Endothelial cell of umbilical vein (primary cell): ENCODE results near the gene VSTM4. TPM values are rescaled to one million over a fixed set of nuclear protein-coding genes. Genes with fewer than 3 reads are reported as not detected.

Experiments used
- BruUV-seq: library from RNA; stranded (reverse); fragments of 400-500 nt; replicated peaks from 2 replicates; lab custom pipeline; 2021; lab: Mats Ljungman, UMichigan
- CTCF ChIA-PET: fragments of 300-600, 350-600 bp; sonication (Branson Sonifier 250); formaldehyde crosslinking; loops from one replicate; lab custom pipeline; 2021; ENCODE audit warnings: antibody characterized with exemption, inconsistent platforms; lab: Charles Lee
- POLR2A ChIA-PET: fragments of 300-600, 350-600 bp; sonication (Branson Sonifier 250); formaldehyde crosslinking; loops from one replicate; lab custom pipeline; 2021; ENCODE audit warnings: antibody characterized with exemption, inconsistent platforms; lab: Charles Lee
- DNase-seq: peaks from one replicate; pipeline ENCODE4 v3.0.0-alpha.2; 2011; ENCODE audit warnings: low read depth, low spot score
- FAIRE-seq: peaks from 2 replicates; lab custom pipeline; 2011; peaks lifted over from hg19 to GRCh38; lab: Jason Lieb, UNC
- H2AFZ ChIP-seq: 2 replicates; pipeline ENCODE4 v1.6.0; 2012; ENCODE audit warnings: low read depth, low read length, control low read depth, inconsistent platforms
- H3K27ac ChIP-seq: 2 replicates; pipeline ENCODE4 v1.5.1; 2011; ENCODE audit warnings: low read depth, mild to moderate bottlenecking, control low read depth, low read length, moderate library complexity; ENCODE audit not compliant: insufficient read depth
- H3K27me3 ChIP-seq, 2 experiments: 2 replicates each; pipeline versions ENCODE4 v1.6.0 to v1.6.1; 2011; ENCODE audit warnings: low read length in 2 of 2, mixed read lengths in 1 of 2; ENCODE audit not compliant: control insufficient read depth in 2 of 2, insufficient read depth in 2 of 2
- H3K36me3 ChIP-seq, 2 experiments: 2 replicates in 1 of 2; 3 replicates in 1 of 2; pipeline ENCODE4 v1.5.1; 2011; ENCODE audit warnings: low read length in 2 of 2, mild to moderate bottlenecking in 1 of 2, moderate library complexity in 1 of 2; ENCODE audit not compliant: control insufficient read depth in 2 of 2, insufficient read depth in 2 of 2; ENCODE audit errors: extremely low read depth in 1 of 2
- H3K4me1 ChIP-seq: 3 replicates; pipeline ENCODE4 v1.5.1; 2011; ENCODE audit warnings: mild to moderate bottlenecking, low read length; ENCODE audit not compliant: control insufficient read depth, insufficient read depth; ENCODE audit errors: extremely low read depth
- H3K4me2 ChIP-seq: 2 replicates; pipeline ENCODE4 v1.6.1; 2011; ENCODE audit warnings: low read length, control low read depth, mixed read lengths; ENCODE audit not compliant: insufficient read depth
- H3K4me3 ChIP-seq, 3 experiments: fragments of 200-600 bp in 1 of 3; sonication (generic), shearing (Covaris generic) in 1 of 3; replicated peaks in 1 of 3; 2 replicates each; pipeline ENCODE4 v1.5.1; 2011 to 2016; ENCODE audit warnings: control low read depth in 3 of 3, low read length in 3 of 3, mild to moderate bottlenecking in 2 of 3, inconsistent platforms in 1 of 3, low read depth in 1 of 3, moderate library complexity in 1 of 3; ENCODE audit not compliant: insufficient read depth in 1 of 3
- H3K79me2 ChIP-seq: 2 replicates; pipeline ENCODE4 v1.6.0; 2012; ENCODE audit warnings: low read length, inconsistent platforms; ENCODE audit not compliant: control insufficient read depth, insufficient read depth
- H3K9ac ChIP-seq: replicated peaks from 2 replicates; pipeline ENCODE3; 2011; ENCODE audit warnings: low read length, control low read depth; ENCODE audit not compliant: insufficient read depth; ENCODE audit errors: extremely low read depth
- H3K9me1 ChIP-seq: replicated peaks from 3 replicates; pipeline ENCODE4 v1.6.0; 2011; ENCODE audit warnings: mild to moderate bottlenecking, low read length; ENCODE audit not compliant: control insufficient read depth, insufficient read depth; ENCODE audit errors: extremely low read depth
- H3K9me3 ChIP-seq: replicated peaks from 2 replicates; pipeline ENCODE4 v1.5.1; 2012; ENCODE audit warnings: low read length, inconsistent platforms; ENCODE audit not compliant: control insufficient read depth, insufficient read depth
- H4K20me1 ChIP-seq: replicated peaks from 2 replicates; pipeline ENCODE3; 2011; ENCODE audit warnings: mild to moderate bottlenecking, low read length; ENCODE audit not compliant: control insufficient read depth, insufficient read depth; ENCODE audit errors: extremely low read depth
- CTCF ChIP-seq, 2 donors: IDR thresholded peaks; 1 replicate in 1 of 2; 2 replicates in 1 of 2; pipeline ENCODE4 v1.5.1; 2011; ENCODE audit warnings: low read length in 2 of 2, mild to moderate bottlenecking in 2 of 2, moderate library complexity in 2 of 2, control low read depth in 1 of 2, inconsistent platforms in 1 of 2, low read depth in 1 of 2; ENCODE audit not compliant: insufficient read depth in 1 of 2; ENCODE audit errors: extremely low read depth in 1 of 2
- FOS ChIP-seq: IDR thresholded peaks from 2 replicates; pipeline ENCODE4 v1.6.1; 2011; ENCODE audit warnings: mild to moderate bottlenecking, low read length, moderate library complexity, borderline replicate concordance; ENCODE audit not compliant: insufficient read depth
- GATA2 ChIP-seq: IDR thresholded peaks from 2 replicates; pipeline ENCODE4 v1.7.0; 2011; ENCODE audit warnings: low read depth, mild to moderate bottlenecking, moderate library complexity, mixed read lengths, low read length; ENCODE audit not compliant: insufficient read length, insufficient read depth
- JUN ChIP-seq: IDR thresholded peaks from 2 replicates; pipeline ENCODE4 v1.6.1; 2011; ENCODE audit warnings: borderline replicate concordance, low read depth; ENCODE audit not compliant: insufficient read length, insufficient read depth
- MAX ChIP-seq: IDR thresholded peaks from 2 replicates; pipeline ENCODE4 v1.6.1; 2011; ENCODE audit not compliant: insufficient read depth, insufficient read length
- POLR2A ChIP-seq: IDR thresholded peaks from 2 replicates; pipeline ENCODE4 v1.6.1; 2012; ENCODE audit warnings: low read depth, mild to moderate bottlenecking, control low read depth, low read length
- dilution Hi-C: fragments of 300-500 bp; cut with MboI; formaldehyde crosslinking; loops from one replicate; pipeline ENCODE4 v1.15.0; 2019; ENCODE audit warnings: low sequenced_read_pairs; ENCODE audit not compliant: extremely low pct_ligation_motif_present
- intact Hi-C: fragments of 100-400 bp; cut with micrococcal nuclease; formaldehyde crosslinking; loops from one replicate; pipeline ENCODE4 v1.10.0; 2022
- polyA plus RNA-seq, 4 experiments: library from polyadenylated mRNA; depleted of rRNA in 3 of 4; stranded (reverse) in 3 of 4; unstranded in 1 of 4; fragments of >200 nt; gene quantifications; 2 replicates each; pipeline versions ENCODE4 v1.2.1 to v1.2.3, GENCODE V29; 2011 to 2012; ENCODE audit warnings: missing spikeins in 1 of 4
- total RNA-seq: library from RNA; stranded (reverse); gene quantifications from 2 replicates; pipeline ENCODE4 v1.2.3, GENCODE V29; 2021

The VSTM4 gene
- total and polyA plus RNA-seq, 2 donors (not counting 3 experiments of a cell fraction or from before 2014, with no cell fraction given): 0.07 TPM

- intact Hi-C loops: no loop called here
- dilution Hi-C loops: no loop called here
- Histone ChIP-seq H3K27ac (no peak overlapping the region), H2AFZ (no peak overlapping the region), H3K4me2 (no peak overlapping the region), H3K4me3 (no peak overlapping the region), H3K9me1 (no peaks in the 10 kb centered on the region), H3K79me2 (no peaks in the 10 kb centered on the region), H3K27me3 (no peaks in the 10 kb centered on the region), H3K36me3 (no peaks in the 10 kb centered on the region), H3K9ac (no peak overlapping the region), H3K9me3 (no peaks in the 10 kb centered on the region), H3K4me1 (no peaks in the 10 kb centered on the region), H4K20me1 (no peaks in the 10 kb centered on the region)
- ChIA-PET CTCF (no interaction called here), POLR2A (no interaction called here)
- no peak for TF ChIP-seq FOS
- FAIRE-seq: no peak
- BruUV-seq: no TSS peak
- no peak for DNase-seq
Measured at GRCh38 chr10:49072166-49072885, 43.0 kb downstream of the VSTM4 start.

GRCh38 chr10:49071160-49071761, 44.1 kb downstream of the VSTM4 start:
- no TSS peak for BruUV-seq
- H2AFZ ChIP-seq: no peak overlapping the region
- H3K4me2 ChIP-seq: no peak overlapping the region
- DNase-seq (no peak), FAIRE-seq (no peak)
- CTCF ChIA-PET: no interaction called here
- H3K4me1 ChIP-seq: no peaks in the 10 kb centered on the region
- dilution Hi-C loops (no loop called here), intact Hi-C loops (no loop called here)
- POLR2A ChIA-PET: no interaction called here
- H3K9ac ChIP-seq: no peak overlapping the region
- no peak overlapping the region for H3K27ac ChIP-seq
- no peaks in the 10 kb centered on the region for H3K79me2 ChIP-seq
- no peaks in the 10 kb centered on the region for H3K27me3 ChIP-seq
- H3K9me3 ChIP-seq: no peaks in the 10 kb centered on the region
- TF ChIP-seq MAX: no peak
- TF ChIP-seq JUN: no peak
- no peak for TF ChIP-seq GATA2
- TF ChIP-seq CTCF (IDR thresholded peaks at IDR 0.05; ENCODE audit: extremely low read depth in 1 of 2, insufficient read depth in 1 of 2, low read depth in 1 of 2, low read length in 2 of 2): no peak
- TF ChIP-seq POLR2A: no peak
- H4K20me1 ChIP-seq: no peaks in the 10 kb centered on the region
- H3K36me3 ChIP-seq: no peaks in the 10 kb centered on the region
- no peak overlapping the region for H3K4me3 ChIP-seq
- H3K9me1 ChIP-seq: no peaks in the 10 kb centered on the region
